PC-9 (cell line): ENCODE results near the gene EPG5.

Source experiments
- EZH2 ChIP-seq: fragments of 200-600 bp; sonication (generic); IDR thresholded peaks from 2 replicates; pipeline ENCODE4 v1.8.0; 2017; ENCODE audit warnings: antibody characterized with exemption, low read depth
- TF ChIP-seq, protein P1 (sequence below): fragments of 200-600 bp; sonication (generic); conservative IDR thresholded peaks from 2 replicates; pipeline ENCODE4 v1.6.1; 2017; ENCODE audit warnings: mixed run types, antibody characterized with exemption, mild to moderate bottlenecking, moderate library complexity

DNA sequence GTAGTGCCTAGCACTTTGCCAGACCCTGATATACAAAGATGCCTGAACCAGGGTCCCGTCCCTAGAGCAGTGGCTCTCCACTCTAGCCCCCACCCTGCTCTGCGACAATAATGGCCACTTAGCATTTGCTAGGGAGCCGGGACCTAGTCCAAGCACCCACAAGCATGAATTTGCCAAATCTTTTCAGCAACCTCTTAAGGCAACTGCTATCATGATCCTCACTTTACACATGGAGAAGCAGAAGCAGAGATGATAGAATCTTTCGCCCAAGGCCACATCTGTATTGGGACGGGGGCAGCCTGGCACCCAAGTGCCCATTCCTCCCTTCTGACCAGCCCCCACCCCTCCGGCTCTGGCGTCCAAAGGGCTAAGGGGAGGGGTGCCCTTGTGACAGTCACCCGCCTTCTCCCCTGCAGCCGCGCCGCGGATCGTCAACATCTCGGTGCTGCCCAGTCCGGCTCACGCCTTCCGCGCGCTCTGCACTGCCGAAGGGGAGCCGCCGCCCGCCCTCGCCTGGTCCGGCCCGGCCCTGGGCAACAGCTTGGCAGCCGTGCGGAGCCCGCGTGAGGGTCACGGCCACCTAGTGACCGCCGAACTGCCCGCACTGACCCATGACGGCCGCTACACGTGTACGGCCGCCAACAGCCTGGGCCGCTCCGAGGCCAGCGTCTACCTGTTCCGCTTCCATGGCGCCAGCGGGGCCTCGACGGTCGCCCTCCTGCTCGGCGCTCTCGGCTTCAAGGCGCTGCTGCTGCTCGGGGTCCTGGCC, 128.6 kb downstream of the EPG5 start:
- TF ChIP-seq EZH2: no peak
- TF ChIP-seq, protein P1, sequence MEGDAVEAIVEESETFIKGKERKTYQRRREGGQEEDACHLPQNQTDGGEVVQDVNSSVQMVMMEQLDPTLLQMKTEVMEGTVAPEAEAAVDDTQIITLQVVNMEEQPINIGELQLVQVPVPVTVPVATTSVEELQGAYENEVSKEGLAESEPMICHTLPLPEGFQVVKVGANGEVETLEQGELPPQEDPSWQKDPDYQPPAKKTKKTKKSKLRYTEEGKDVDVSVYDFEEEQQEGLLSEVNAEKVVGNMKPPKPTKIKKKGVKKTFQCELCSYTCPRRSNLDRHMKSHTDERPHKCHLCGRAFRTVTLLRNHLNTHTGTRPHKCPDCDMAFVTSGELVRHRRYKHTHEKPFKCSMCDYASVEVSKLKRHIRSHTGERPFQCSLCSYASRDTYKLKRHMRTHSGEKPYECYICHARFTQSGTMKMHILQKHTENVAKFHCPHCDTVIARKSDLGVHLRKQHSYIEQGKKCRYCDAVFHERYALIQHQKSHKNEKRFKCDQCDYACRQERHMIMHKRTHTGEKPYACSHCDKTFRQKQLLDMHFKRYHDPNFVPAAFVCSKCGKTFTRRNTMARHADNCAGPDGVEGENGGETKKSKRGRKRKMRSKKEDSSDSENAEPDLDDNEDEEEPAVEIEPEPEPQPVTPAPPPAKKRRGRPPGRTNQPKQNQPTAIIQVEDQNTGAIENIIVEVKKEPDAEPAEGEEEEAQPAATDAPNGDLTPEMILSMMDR: no peak
